NCI-H69 (cell line): ENCODE data around the gene CD27.
A peak's percentile ranks its signal among the peaks of the same experiment; 100 is the strongest.
"Not testable (repeated sequence)": the region's sequence is repeated elsewhere in the genome, so short reads cannot be mapped to it uniquely, and the experiment has no call there.

Experiments
- DNase-seq: peaks from one replicate; lab custom pipeline; 2025; lab: John Stamatoyannopoulos, UW

CD27 gene

DNA sequence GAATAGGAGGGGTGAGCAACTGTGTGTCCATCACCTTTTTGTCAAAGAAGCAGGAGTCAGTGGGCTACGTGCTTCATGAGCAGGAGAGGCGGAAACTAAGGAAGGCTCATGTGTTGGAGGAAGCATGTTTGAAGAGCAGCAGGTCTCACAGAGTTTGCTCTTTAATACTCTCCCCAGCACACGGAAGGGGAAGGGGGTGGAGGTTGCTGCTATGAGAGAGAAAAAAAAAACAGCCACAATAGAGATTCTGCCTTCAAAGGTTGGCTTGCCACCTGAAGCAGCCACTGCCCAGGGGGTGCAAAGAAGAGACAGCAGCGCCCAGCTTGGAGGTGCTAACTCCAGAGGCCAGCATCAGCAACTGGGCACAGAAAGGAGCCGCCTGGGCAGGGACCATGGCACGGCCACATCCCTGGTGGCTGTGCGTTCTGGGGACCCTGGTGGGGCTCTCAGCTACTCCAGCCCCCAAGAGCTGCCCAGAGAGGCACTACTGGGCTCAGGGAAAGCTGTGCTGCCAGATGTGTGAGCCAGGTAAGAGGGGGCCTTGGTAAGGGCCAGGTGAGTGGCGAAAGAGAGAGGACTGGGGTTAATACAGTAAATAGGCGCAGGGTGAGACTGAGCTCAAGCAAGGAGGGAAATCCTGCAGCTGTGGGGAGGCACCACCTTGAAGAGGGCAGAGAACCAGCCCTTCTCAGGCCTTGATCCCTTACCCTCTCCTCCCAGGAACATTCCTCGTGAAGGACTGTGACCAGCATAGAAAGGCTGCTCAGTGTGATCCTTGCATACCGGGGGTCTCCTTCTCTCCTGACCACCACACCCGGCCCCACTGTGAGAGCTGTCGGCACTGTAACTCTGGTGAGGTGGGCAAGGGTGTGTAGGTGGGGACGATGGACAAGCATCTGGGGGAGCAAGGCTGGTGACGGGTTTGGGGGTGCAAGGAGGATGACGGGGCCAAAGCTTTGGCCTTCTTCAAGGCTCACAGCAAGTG, at the start of gene CD27:
Gene CD27 (plus strand): TSS at position 252 of the 985 bp plus-strand sequence. CDS start 141 bp downstream, at position 393.
- DNase-seq: no peak

GRCh38 chr12:6396031-6396430, 48.7 kb upstream of the CD27 start:
- no peak for DNase-seq

GRCh38 chr12:6399884-6400644, 44.7 kb upstream of the CD27 start:
- DNase-seq: no peak

DNA sequence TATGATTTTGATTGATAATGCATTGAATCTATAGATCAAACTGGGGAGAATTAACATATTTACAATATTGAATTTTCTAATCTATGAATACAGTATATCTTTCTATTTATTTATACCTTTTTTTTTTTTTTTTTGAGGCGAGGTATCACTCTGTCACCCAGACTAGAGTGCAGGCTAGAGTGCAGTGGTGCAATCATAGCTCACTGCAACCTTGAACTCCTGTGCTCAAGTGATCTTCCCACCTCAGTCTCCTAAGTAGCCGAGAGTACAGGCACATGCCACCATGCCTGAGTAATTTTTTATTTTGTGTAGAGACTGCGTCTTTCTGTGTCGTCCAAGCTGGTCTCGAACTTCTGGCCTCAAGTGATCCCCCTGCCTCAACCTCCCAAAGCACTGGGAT, 40.4 kb upstream of the CD27 start:
- DNase-seq: no peak

GRCh38 chr12:6405963-6406362, 38.8 kb upstream of the CD27 start:
- DNase-seq: no peak

GRCh38 chr12:6407236-6407954, 37.4 kb upstream of the CD27 start:
- DNase-seq: no peak

- DNase-seq: no peak
Measured at GRCh38 chr12:6416596-6416995, 28.2 kb upstream of the CD27 start.

- no peak for DNase-seq
Measured at GRCh38 chr12:6418796-6419195, 26.0 kb upstream of the CD27 start.

- DNase-seq: no peak
Measured at GRCh38 chr12:6420364-6420763, 24.4 kb upstream of the CD27 start.

GRCh38 chr12:6423267-6424007, 21.3 kb upstream of the CD27 start:
- DNase-seq: peak; percentile 94

DNA sequence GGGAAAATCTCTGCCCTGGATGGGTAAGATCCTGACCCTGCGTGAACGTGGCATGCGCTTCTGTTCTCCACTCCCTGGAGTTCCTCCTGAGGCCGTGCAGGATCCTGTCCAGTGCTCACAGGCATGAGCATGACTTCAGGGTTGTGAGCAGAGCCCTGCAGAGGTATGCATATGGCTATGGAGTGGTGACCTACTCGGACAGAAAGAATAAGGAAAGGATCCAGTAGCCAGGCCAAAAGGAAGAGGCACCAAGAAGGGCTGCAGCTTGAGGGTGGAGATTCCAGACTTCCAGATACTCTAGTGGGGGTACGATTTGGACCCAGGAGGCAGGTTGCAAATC, 20.8 kb upstream of the CD27 start:
- DNase-seq: no peak

DNA sequence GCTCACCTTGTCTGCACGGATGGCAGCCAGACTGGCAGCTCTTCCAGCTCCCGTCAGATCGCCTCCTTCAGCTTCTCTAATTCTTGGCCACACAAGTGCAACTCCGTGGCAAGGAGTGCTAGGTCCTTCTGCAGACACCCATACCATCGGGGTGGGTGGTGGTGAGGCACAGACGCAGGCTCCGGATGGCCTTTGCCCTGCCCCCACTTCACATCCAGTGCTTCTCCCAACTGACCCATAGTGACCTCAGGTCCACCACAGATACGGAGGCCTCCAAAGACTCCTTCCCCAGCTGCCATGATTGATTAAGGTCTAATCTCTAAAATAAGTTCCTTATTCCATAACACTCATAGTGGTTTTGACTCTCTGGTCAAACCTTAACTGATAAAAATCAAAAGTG, 19.9 kb upstream of the CD27 start:
- no peak for DNase-seq

DNA sequence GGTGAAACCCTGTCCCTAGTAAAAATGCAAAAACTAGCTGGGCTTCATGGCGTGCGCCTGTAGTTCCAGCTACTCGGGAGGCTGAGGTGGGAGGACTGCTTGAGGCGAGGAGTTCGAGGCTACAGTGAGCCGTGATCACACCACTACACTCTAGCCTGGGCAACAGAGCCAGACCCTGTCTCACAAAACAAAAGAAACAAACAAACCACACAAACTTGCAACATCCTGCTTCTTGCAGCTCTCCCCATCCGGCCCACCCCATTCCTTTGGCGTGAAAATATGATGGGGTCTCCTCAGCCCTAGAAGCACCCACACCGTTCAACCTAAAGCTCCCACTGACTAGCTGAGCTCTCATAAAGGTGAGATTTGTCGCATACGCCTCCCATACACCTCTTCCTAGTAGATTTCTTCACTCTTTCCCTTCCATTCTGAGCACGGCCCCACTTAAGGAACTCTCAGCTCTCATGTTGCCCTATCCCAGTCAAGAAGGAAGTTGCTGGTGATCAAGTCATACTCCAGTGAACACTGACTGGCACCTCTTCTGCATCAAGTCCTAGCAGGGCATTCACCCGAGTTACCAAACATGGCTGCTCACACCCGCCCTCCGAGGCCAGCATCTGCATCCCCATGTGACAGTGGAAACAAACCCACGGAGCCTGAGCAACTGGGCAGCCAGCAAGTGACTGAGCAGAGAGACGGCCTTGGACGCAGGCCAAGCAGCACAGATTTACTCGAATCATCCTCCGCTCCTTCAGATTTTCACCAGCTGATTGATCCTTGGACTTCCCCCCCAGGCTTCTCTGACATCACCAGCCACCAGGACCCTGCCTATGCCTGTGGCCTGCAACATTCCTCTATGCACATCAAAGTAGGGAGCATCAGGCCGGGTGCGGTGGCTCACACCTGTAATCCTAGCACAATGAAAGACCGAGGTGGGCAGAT, 18.9 kb upstream of the CD27 start:
- no peak for DNase-seq

- DNase-seq: no peak
Measured at GRCh38 chr12:6426882-6427671, 17.7 kb upstream of the CD27 start.

DNA sequence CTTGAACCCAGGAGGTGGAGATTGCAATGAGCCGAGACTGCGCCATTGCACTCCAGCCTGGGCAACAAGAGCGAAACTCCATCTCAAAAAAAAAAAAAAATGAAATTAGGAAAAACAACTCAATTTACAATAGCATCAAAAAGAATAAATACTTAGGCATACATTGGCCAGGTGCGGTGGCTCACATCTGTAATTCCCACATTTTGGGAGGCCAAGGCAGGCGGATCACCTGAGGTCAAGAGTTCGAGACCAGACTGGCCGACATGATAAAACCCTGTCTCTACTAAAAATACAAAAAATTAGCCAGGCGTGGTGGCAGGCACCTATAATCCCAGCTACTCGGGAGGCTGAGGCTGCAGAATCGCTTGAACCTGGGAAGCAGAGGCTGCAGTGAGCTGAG, 17.0 kb upstream of the CD27 start:
- DNase-seq: not testable (repeated sequence)

GRCh38 chr12:6428326-6428725, 16.4 kb upstream of the CD27 start:
- no peak for DNase-seq

- DNase-seq: peak; percentile 44
Measured at GRCh38 chr12:6430124-6430989, 14.4 kb upstream of the CD27 start.

GRCh38 chr12:6432991-6433390, 11.8 kb upstream of the CD27 start:
- no peak for DNase-seq
